GM18498 (cell line): ENCODE measurements around the gene CCDC157.

Experiments used
- ATAC-seq: cut with Tn5 transposase; IDR thresholded peaks from one replicate; pipeline ENCODE4 v1.9.1; 2021; ENCODE audit warnings: mild to moderate bottlenecking, moderate library complexity; ENCODE audit not compliant: unreplicated experiment

Gene CCDC157

DNA sequence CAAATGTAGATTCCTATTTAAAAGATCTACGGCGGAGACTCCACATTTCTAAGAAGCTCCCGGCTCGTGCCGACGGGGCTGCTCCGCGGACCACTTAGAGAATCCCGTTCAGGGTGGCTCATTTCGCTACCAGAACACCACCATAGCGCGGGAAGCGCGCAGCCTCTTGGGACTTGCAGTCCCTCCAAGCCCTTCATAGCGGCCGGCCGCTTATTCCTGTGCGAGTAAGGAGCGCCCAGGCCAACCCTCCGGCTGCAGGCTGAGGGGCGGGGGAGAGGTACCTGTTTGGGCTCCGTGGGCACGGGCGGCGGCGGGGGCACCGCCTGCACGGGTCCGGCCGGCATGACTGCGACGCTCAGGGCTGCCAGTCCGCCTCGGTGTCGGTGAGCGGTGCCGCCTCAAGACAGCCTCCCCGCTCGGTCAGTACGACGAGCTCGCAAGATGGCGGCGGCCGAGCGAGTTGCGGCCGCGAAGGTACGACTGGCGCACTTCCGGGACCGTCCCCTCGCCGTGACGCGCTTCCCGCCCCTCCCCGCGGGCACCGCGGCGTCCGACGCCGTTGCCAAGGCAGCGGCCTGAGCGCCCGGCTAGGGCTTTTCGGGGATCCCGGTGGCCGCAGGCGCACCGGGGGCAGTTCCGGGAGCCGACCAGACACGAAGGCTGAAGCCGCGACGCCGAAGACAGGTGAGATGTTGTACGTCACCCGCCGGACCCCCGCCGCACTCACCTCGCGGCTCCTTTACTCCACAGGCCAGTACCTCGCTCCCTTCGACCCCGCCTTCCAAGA, at the start of gene CCDC157, which contains the start of gene SF3A1:
TSS of gene CCDC157 (plus strand) at position 559 of the 787 bp plus-strand sequence. CDS start 8,994 bp downstream, outside the sequence.
TSS of gene SF3A1 (minus strand) at position 446 of the 787 bp plus-strand sequence. CDS start at position 344, 102 bp downstream.
- peak; percentile 95 for ATAC-seq

GRCh38 chr22:30307041-30307574, 49.7 kb upstream of the CCDC157 start:
- ATAC-seq = no peak

GRCh38 chr22:30308093-30308492, 48.7 kb upstream of the CCDC157 start:
- ATAC-seq = no peak

- no peak for ATAC-seq
Measured at GRCh38 chr22:30308518-30309230, 48.1 kb upstream of the CCDC157 start.

DNA sequence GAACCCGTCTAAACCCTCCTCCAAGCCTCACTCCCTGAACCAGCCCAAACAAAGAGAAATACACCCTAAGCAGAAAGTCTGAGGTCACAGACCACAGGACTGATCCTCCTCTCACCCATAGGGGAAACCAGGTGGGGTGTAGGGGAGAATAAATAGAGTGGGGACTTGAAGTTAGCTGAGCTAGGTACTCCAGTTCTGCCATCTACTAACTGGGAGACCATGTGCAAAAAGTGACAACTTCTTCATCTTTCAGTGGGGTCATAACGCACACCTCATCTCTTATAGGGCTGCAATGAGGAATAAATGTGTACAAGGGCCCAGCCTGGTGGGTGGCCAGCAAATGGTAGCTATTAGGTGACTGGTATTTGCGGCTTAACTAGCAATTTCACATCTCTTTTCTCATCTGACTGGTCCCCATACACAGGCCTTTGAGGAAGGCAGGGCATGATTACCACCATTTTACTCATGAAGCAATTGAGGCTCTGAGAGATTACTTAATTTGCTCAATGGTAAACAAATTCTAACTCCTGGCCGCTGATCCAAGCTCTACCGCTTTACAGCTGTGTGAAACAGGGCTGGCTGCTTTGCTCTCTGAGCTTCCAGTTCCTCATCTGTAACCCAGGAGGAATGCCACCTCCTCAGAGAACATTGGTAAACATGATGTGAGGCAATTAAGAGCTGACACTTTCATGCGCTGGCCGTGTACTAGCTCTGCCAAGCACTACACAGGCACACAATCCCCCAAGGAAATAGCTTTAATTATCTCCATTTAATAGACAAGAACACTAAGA, 46.7 kb upstream of the CCDC157 start:
- peak; percentile 34 for ATAC-seq

DNA sequence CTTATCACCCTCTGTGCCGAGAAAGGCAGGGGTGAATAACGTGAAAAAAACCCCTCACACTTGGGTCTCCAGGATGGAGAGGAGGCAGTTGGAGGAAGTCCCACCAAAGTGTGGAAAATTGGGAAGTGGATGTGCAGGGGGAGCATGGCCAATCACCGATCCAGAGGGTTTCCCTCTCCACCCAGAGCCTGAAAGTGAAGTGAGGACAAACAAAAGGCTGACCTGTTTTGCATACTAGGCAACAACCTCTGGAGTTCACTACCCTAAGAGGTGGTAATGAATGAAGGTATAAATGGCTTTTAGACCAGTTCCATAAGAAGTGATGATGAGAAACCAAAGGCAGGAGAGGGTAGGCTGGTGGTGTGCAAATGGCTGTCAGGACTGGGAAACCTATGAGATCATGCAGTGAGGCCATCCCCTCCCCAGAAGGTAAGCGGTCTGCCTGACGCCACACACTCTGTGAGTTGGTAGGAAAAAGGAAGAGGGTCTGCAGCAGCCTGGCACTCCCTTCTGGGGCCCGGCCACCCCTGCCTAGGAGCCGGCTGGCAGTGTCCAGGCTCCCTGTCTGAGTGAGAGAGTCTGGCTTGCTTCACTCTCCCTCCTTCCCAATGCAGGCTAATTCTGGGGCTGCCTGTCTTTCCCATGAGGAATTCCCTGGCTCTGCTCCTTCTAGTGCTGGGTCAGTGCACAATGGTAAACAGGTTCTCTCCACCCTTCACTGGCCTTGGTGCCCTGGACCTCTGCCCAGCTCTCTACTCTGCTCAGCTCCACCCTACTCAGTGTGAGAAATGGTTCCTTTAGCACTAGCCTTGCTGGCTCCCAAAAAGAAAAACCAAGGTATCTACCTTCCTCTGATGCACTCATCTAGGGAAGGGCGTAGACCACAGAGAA, 45.7 kb upstream of the CCDC157 start:
- no peak for ATAC-seq

DNA sequence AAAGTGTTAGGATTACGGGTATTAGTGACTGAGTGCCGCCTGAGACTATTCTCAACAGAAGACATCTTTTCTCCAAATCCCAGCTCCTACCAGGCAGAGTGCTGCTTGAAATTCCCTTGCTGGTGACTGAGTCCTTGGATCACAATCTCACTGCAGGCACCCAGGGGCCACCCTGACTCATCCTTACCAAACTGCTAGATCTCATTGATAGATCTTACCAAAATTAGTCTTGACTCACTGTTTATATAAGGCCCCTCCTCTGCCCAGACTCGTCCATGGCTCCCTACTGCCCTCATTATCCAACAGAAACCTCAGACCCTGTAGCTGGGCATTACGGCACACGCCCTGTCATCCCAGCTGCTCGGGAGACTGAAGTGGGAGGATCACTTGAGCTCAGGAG, 44.8 kb upstream of the CCDC157 start:
- no peak for ATAC-seq

- no peak for ATAC-seq
Measured at GRCh38 chr22:30313527-30314363, 43.1 kb upstream of the CCDC157 start.

DNA sequence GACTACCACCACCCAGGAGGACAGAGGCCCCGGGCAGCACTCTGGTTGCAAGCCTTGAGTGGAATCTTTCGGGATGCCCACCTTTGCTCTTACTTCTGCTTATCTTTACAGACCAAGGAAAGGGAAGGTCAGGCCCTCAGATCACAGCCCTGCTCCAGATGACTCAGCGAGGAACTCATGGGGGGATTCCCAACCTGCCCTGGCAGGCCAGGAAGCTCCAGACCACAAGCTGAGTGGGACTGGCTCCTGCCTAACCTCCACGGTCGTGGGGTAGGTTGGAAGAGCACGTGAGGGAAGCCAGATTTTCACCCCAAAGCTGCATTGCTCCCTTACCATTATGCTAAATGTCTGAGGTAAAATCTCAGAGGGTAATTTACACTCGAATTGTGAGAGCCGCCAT, 41.9 kb upstream of the CCDC157 start:
- no peak for ATAC-seq

DNA sequence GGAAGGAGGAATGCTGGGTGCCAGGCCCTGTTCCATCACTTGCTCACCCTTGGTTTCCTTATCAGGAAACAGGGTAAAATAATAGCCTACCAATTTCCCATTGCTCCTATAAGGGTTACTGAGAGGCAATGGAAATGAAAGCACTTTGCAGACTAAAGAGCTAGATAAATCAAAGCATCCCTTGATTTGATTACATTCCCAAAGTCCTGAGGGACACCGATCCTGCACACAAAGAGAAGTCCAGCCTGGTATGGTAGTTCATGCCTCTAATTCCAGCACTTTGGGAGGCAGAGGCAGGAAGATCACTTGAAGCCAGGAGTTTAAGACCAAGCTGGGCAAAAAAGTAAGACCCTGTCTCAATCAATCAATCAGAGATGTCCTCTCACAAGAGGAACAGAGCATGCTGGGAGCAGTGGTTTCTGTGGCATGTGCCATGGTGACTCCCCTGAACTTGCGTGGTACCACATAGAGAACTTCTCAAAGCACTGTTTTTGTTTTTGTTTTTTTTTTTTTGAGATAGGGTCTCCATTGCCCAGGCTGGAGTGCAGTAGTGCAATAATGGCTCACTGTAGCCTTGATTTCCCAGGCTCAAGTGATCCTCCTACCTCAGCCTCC, 40.7 kb upstream of the CCDC157 start:
- ATAC-seq = no peak

DNA sequence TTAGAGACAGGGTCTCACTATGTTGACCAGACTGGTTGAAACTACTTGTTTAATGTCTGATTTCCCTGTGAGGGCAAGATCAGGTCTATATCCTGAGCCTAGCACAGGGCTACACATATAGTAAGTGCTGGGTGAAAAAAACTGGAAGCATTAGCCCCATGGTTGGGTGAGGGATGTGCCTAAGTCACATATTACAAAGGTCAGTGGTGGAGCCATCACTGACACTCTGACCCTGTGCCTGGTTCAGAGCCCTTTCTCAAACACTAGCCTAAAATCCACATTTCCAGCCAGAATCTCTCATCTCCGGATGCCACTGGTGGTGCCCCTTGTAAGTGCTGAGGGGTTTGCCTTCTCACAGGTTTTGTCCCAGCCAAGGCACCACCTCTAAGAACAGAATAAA, 39.0 kb upstream of the CCDC157 start:
- no peak for ATAC-seq

DNA sequence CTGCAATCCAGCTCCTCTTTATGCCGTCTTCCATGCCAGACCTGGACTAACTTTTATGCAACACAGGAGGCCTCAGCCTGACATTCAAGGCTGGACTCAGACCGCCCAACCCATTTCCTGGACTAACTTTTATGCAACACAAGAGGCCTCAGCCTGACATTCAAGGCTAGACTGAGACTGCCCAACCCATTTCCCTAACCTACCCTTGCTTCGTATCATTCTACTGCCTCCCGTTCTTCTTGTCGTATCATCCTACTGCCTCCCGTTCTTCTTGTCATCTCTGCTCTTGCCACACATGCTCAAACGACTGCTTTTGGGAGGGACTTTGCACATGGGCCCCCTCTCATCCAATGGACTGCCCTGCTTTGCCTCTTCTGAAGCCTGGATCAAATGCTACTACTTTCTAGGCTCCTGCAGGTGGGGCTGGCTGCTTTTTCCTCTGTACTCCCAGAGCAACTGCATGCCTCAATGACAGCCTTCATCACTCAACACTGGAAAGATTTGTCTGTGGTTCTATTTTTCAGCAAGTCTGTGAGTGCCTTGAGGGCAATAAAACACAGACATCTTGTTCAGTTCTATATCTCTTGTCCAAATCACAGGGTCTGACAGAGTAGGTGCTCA, 37.9 kb upstream of the CCDC157 start:
- ATAC-seq = no peak

- no peak for ATAC-seq
Measured at GRCh38 chr22:30320021-30320556, 36.7 kb upstream of the CCDC157 start.

GRCh38 chr22:30321461-30321860, 35.3 kb upstream of the CCDC157 start:
- ATAC-seq = no peak

- ATAC-seq = no peak
Measured at GRCh38 chr22:30323246-30323645, 33.6 kb upstream of the CCDC157 start.

- no peak for ATAC-seq
Measured at GRCh38 chr22:30324014-30324730, 32.6 kb upstream of the CCDC157 start.

- no peak for ATAC-seq
Measured at GRCh38 chr22:30325065-30325720, 31.6 kb upstream of the CCDC157 start.
